Measurements from ENCODE around the gene CEP290. TPM values are rescaled to one million over a fixed set of nuclear protein-coding genes. Genes with fewer than 3 reads are reported as not detected.
"Not testable (repeated sequence)": the region's sequence is repeated elsewhere in the genome, so short reads cannot be mapped to it uniquely, and the experiment has no call there.

Gene CEP290
- total RNA-seq, 1 donor from 2014 or later, result 6.6 TPM

DNA sequence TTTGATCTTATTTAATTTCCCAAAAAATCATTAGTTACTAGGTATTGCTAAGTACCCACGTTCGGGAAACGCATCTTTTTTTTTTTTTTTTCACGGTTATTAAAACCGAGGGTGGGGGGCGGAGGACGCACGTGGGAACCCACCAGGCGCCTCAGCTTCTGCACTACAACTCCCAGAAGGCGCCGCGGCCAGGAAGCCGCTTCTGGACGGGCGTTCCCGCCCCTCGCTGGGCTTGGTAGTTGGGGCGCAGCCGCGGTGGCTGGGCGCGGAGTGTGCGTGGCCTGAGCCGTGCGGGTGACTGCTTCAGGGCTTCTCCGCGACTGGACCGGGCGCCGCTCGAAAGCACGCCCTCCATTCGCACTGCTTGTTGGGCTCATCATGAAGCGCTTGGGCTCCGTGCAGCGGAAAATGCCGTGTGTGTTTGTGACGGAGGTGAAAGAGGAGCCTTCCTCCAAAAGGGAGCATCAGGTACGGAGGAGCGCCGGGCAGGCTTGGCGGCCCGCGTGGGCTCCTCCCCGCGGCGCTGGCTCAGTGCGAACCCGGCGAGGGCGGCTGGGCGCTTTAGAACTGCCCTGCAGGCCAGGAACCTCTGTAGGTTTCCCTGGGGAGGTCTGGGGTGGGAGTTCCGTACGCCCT lies 106.5 kb downstream of the CEP290 start:
- H3K36me3 ChIP-seq (ENCODE audit: control insufficient read depth, insufficient read depth, low read length), result no peaks in the 10 kb centered on the region
- no peak for FAIRE-seq
- DNase-seq (ENCODE audit: low read depth), result peak; percentile 72

DNA sequence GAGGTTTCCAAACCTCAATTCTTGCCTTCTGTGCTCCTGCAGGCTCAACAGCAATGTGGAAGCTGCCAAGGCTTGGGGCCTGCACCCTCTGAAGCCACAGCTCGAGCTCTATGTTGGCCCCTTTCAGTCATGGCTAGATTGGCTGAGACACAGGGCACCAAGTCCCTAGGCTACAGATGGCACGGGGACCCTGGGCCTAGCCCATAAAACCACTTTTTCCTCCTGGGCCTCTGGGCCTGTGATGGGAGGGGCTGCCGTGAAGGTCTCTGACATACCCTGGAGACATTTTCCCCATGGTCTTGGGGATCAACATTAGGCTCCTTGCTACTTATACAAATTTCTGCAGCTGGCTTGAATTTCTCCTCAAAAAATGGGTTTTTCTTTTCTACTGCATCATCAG lies 110.7 kb downstream of the CEP290 start:
- not testable (repeated sequence) for DNase-seq (ENCODE audit: low read depth); H3K4me3 ChIP-seq (ENCODE audit: low read depth, low read length); FAIRE-seq; H3K27me3 ChIP-seq (ENCODE audit: control insufficient read depth, insufficient read depth, low read length); H3K36me3 ChIP-seq (ENCODE audit: control insufficient read depth, insufficient read depth, low read length)

More for the DNA sequence above, 106.5 kb downstream of the CEP290 start:
- Histone ChIP-seq H3K27me3 (ENCODE audit: control insufficient read depth, insufficient read depth, low read length) (no peaks in the 10 kb centered on the region), H3K4me3 (ENCODE audit: low read depth, low read length) (peak overlapping the region; percentile 93)
- TF ChIP-seq, protein P1, sequence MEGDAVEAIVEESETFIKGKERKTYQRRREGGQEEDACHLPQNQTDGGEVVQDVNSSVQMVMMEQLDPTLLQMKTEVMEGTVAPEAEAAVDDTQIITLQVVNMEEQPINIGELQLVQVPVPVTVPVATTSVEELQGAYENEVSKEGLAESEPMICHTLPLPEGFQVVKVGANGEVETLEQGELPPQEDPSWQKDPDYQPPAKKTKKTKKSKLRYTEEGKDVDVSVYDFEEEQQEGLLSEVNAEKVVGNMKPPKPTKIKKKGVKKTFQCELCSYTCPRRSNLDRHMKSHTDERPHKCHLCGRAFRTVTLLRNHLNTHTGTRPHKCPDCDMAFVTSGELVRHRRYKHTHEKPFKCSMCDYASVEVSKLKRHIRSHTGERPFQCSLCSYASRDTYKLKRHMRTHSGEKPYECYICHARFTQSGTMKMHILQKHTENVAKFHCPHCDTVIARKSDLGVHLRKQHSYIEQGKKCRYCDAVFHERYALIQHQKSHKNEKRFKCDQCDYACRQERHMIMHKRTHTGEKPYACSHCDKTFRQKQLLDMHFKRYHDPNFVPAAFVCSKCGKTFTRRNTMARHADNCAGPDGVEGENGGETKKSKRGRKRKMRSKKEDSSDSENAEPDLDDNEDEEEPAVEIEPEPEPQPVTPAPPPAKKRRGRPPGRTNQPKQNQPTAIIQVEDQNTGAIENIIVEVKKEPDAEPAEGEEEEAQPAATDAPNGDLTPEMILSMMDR (IDR thresholded peaks at IDR 0.05; ENCODE audit: insufficient read depth, low read length, severe bottlenecking), result no peak

DNA sequence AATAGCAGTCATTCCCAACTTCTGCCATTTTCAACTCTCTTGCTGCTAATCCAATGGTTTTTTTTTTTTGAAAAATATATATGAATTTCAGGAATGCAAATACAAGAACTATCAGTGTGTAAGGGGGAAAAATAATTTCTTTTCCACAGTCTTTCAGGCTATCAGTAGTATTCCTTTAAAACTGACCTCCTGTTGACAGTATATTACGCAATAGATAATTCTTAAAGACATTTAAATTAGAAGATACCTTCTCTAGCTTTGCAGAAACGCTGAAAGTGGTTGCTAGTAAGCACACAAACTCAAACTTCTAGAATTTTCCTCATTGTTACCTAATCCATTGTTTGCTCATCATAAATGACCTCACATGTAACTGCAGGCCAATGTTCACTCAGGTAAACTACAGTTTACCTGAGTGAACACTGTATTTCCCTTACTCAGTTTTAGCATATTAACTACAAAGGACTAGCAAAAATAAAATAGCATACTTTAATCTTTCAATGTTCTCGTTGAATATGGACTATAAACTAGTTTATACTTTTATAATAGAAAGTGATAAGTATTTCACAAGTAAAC lies 112.7 kb downstream of the CEP290 start, which contains the start of gene C12orf50:
Gene C12orf50 (minus strand): TSS at position 309 of the 573 bp plus-strand sequence. CDS start 2,439 bp downstream, outside the sequence.
- peak; percentile 11 for DNase-seq (ENCODE audit: low read depth)
- TF ChIP-seq, protein P1 (IDR thresholded peaks at IDR 0.05; ENCODE audit: insufficient read depth, low read length, severe bottlenecking), result no peak
- no peaks in the 10 kb centered on the region for H3K27me3 ChIP-seq (ENCODE audit: control insufficient read depth, insufficient read depth, low read length)
- H3K36me3 ChIP-seq (ENCODE audit: control insufficient read depth, insufficient read depth, low read length), result no peaks in the 10 kb centered on the region
- no peak for FAIRE-seq
- H3K4me3 ChIP-seq (ENCODE audit: low read depth, low read length), result no peak within 1 kb of the TSS

DNA sequence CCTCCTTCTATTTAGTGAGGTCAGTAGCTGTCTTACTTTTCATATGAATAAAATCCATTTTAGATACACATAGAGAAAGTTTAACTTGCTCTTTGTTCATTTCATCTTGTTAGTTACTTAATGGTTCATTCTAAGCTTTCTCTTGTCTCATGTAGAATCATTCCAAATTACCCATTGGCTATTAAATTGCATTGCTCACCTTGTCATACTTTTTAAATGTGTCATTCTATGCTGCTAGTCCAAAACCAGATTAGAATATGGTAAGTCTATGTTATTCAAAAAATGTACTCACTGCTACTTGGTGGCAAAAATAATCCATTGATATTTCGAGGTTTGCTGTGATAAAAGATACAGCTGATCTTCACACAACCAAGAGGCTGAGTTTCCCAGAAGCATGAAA lies 115.7 kb downstream of the CEP290 start:
- Histone ChIP-seq H3K27me3 (ENCODE audit: control insufficient read depth, insufficient read depth, low read length) (no peaks in the 10 kb centered on the region), H3K4me3 (ENCODE audit: low read depth, low read length) (no peak overlapping the region), H3K36me3 (ENCODE audit: control insufficient read depth, insufficient read depth, low read length) (no peaks in the 10 kb centered on the region)
- TF ChIP-seq, protein P1 (IDR thresholded peaks at IDR 0.05; ENCODE audit: insufficient read depth, low read length, severe bottlenecking), result no peak
- DNase-seq (ENCODE audit: low read depth) (peak; percentile 63), FAIRE-seq (no peak)

DNA sequence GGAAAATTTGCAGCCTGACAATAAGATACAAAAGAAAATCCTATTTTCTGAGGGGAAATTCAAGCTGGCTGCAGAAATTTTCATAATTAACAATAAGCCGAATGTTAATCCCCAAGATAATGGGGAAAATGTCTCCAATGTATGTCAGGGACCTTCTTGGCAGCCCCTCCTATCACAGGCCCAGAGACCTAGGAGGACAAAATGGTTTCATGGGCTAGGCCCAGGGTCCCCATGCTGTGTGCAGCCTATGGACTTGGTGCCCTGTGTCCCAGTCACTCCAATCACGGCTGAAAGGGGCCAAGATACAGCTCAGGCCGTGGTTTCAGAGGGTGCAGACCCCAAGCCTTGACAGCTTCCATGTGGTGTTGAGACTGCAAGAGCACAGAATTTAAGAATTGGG lies 123.9 kb downstream of the CEP290 start:
- H3K27me3 ChIP-seq (ENCODE audit: control insufficient read depth, insufficient read depth, low read length), result no peaks in the 10 kb centered on the region
- H3K4me3 ChIP-seq (ENCODE audit: low read depth, low read length), result no peak overlapping the region
- no peaks in the 10 kb centered on the region for H3K36me3 ChIP-seq (ENCODE audit: control insufficient read depth, insufficient read depth, low read length)
- no peak for DNase-seq (ENCODE audit: low read depth)
- no peak for FAIRE-seq
- TF ChIP-seq, protein P1 (IDR thresholded peaks at IDR 0.05; ENCODE audit: insufficient read depth, low read length, severe bottlenecking), result no peak

DNA sequence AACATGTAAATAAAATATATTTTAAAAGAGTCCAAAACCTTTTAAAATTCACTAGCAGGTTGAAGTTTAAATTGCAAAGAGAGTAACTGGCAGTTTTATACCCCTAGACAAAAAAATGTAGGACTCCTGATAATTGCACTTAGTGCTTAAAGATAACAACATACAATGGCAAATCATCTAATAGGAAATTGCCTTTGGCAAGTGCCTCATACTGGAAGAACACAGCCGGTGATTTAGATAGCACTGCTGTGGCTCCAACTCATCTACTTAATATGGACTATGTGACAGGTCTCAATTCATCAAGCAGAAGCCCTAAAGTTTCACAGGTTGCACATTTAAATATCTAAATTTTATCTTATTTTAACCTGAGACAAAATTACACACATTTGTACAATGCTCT lies 126.1 kb downstream of the CEP290 start:
- TF ChIP-seq, protein P1 (IDR thresholded peaks at IDR 0.05; ENCODE audit: insufficient read depth, low read length, severe bottlenecking), result no peak
- no peak overlapping the region for H3K4me3 ChIP-seq (ENCODE audit: low read depth, low read length)
- no peaks in the 10 kb centered on the region for H3K27me3 ChIP-seq (ENCODE audit: control insufficient read depth, insufficient read depth, low read length)
- FAIRE-seq (no peak), DNase-seq (ENCODE audit: low read depth) (no peak)
- no peaks in the 10 kb centered on the region for H3K36me3 ChIP-seq (ENCODE audit: control insufficient read depth, insufficient read depth, low read length)
